Measurements from ENCODE around the gene GADD45G.

GADD45G gene

GRCh38 chr9:89604729-89605464 is at the start of gene GADD45G:
Gene GADD45G, plus strand, starts transcription at chr9:89605012. Its CDS starts 110 bp downstream, at chr9:89605122.
- no peak for DNase-seq (ENCODE audit: low read depth, low spot score)

- DNase-seq (ENCODE audit: low read depth, low spot score) = no peak
Measured at GRCh38 chr9:89555036-89555415, 49.8 kb upstream of the GADD45G start.

- no peak for DNase-seq (ENCODE audit: low read depth, low spot score)
Measured at GRCh38 chr9:89555451-89556375, 49.1 kb upstream of the GADD45G start.

- no peak for DNase-seq (ENCODE audit: low read depth, low spot score)
Measured at GRCh38 chr9:89558196-89558899, 46.5 kb upstream of the GADD45G start.

- no peak for DNase-seq (ENCODE audit: low read depth, low spot score)
Measured at GRCh38 chr9:89558948-89559347, 45.9 kb upstream of the GADD45G start.

GRCh38 chr9:89562186-89562814 is 42.5 kb upstream of the GADD45G start:
- no peak for DNase-seq (ENCODE audit: low read depth, low spot score)

- no peak for DNase-seq (ENCODE audit: low read depth, low spot score)
Measured at GRCh38 chr9:89563571-89564345, 41.1 kb upstream of the GADD45G start.

- no peak for DNase-seq (ENCODE audit: low read depth, low spot score)
Measured at GRCh38 chr9:89564346-89564878, 40.4 kb upstream of the GADD45G start.

- no peak for DNase-seq (ENCODE audit: low read depth, low spot score)
Measured at GRCh38 chr9:89567649-89568048, 37.2 kb upstream of the GADD45G start.

GRCh38 chr9:89574309-89574708 is 30.5 kb upstream of the GADD45G start:
- DNase-seq (ENCODE audit: low read depth, low spot score) = no peak

GRCh38 chr9:89576404-89576839 is 28.4 kb upstream of the GADD45G start:
- DNase-seq (ENCODE audit: low read depth, low spot score) = no peak

- no peak for DNase-seq (ENCODE audit: low read depth, low spot score)
Measured at GRCh38 chr9:89577363-89577762, 27.4 kb upstream of the GADD45G start.

- no peak for DNase-seq (ENCODE audit: low read depth, low spot score)
Measured at GRCh38 chr9:89579741-89580385, 24.9 kb upstream of the GADD45G start.

- no peak for DNase-seq (ENCODE audit: low read depth, low spot score)
Measured at GRCh38 chr9:89586311-89586710, 18.5 kb upstream of the GADD45G start.

GRCh38 chr9:89588271-89588879 is 16.4 kb upstream of the GADD45G start:
- DNase-seq (ENCODE audit: low read depth, low spot score) = no peak

GRCh38 chr9:89590415-89590814 is 14.4 kb upstream of the GADD45G start:
- DNase-seq (ENCODE audit: low read depth, low spot score) = no peak

- no peak for DNase-seq (ENCODE audit: low read depth, low spot score)
Measured at GRCh38 chr9:89591274-89592212, 13.3 kb upstream of the GADD45G start.

GRCh38 chr9:89592213-89592815 is 12.5 kb upstream of the GADD45G start:
- DNase-seq (ENCODE audit: low read depth, low spot score) = no peak
